GM23338 (cell line): ENCODE measurements around the gene DBT. TPM values are rescaled to one million over a fixed set of nuclear protein-coding genes. Genes with fewer than 3 reads are reported as not detected.
A peak's percentile ranks its signal among the peaks of the same experiment; 100 is the strongest.

ENCODE experiments used
- ATAC-seq: fragments of 200-7000 bp; cut with Tn5 transposase; 3 replicates; pipeline ENCODE4 v1.9.1; 2020
- DNase-seq: peaks from one replicate; pipeline ENCODE4 v3.0.0-alpha.2; 2015; ENCODE audit warnings: low spot score
- H2AFZ ChIP-seq: fragments of 200-600 bp; sonication (generic); 2 replicates; pipeline ENCODE4 v1.8.0; 2016; ENCODE audit warnings: antibody characterized with exemption, mild to moderate bottlenecking, moderate library complexity
- H3F3A ChIP-seq: fragments of 200-600 bp; sonication (generic); replicated peaks from 2 replicates; pipeline ENCODE4 v1.8.0; 2017; ENCODE audit warnings: antibody characterized with exemption, mixed run types, low read depth
- H3K27ac ChIP-seq: fragments of 200-600 bp; sonication (generic); 2 replicates; pipeline ENCODE4 v1.6.1; 2016; ENCODE audit warnings: low read depth
- H3K27me3 ChIP-seq: fragments of 200-600 bp; sonication (generic); 2 replicates; pipeline ENCODE4 v1.8.0; 2016; ENCODE audit warnings: mild to moderate bottlenecking, mixed run types, moderate library complexity; ENCODE audit not compliant: insufficient read depth
- H3K36me3 ChIP-seq: fragments of 200-600 bp; sonication (generic); 2 replicates; pipeline ENCODE4 v1.8.0; 2016; ENCODE audit warnings: mild to moderate bottlenecking; ENCODE audit not compliant: insufficient read depth
- H3K4me1 ChIP-seq: fragments of 200-600 bp; sonication (generic); 2 replicates; pipeline ENCODE4 v1.8.0; 2016; ENCODE audit warnings: mild to moderate bottlenecking, moderate library complexity; ENCODE audit not compliant: insufficient read depth
- H3K4me2 ChIP-seq: fragments of 200-600 bp; sonication (generic); 2 replicates; pipeline ENCODE4 v1.7.1; 2017; ENCODE audit warnings: mixed run types
- H3K4me3 ChIP-seq: fragments of 200-600 bp; sonication (generic); 2 replicates; pipeline ENCODE4 v1.6.1; 2016; ENCODE audit warnings: mixed run types
- H3K79me2 ChIP-seq: fragments of 200-600 bp; sonication (generic); replicated peaks from 2 replicates; pipeline ENCODE4 v1.8.0; 2017; ENCODE audit warnings: mild to moderate bottlenecking; ENCODE audit not compliant: insufficient read depth
- H3K9me2 ChIP-seq: fragments of 200-600 bp; sonication (generic); 2 replicates; pipeline ENCODE4 v1.8.0; 2017; ENCODE audit not compliant: insufficient read depth
- H4K20me1 ChIP-seq: fragments of 200-600 bp; sonication (generic); replicated peaks from 2 replicates; pipeline ENCODE4 v1.8.0; 2017; ENCODE audit warnings: mild to moderate bottlenecking; ENCODE audit not compliant: insufficient read depth
- H3K27ac Mint-ChIP-seq: 2 replicates; pipeline ENCODE4 v1.8.0; 2020; ENCODE audit warnings: inconsistent platforms, mild to moderate bottlenecking, moderate library complexity, mixed read lengths
- H3K27me3 Mint-ChIP-seq: 3 replicates; pipeline ENCODE4 v1.8.0; 2022; ENCODE audit warnings: low read depth, mild to moderate bottlenecking, moderate library complexity, mixed read lengths, inconsistent platforms; ENCODE audit not compliant: insufficient read depth, poor library complexity
- H3K36me3 Mint-ChIP-seq: 3 replicates; pipeline ENCODE4 v1.8.0; 2021; ENCODE audit warnings: low read depth, mild to moderate bottlenecking, inconsistent platforms, moderate library complexity, mixed read lengths
- H3K4me1 Mint-ChIP-seq: 3 replicates; pipeline ENCODE4 v1.8.0; 2020; ENCODE audit warnings: mild to moderate bottlenecking, inconsistent platforms, mixed read lengths
- H3K4me3 Mint-ChIP-seq: 3 replicates; pipeline ENCODE4 v1.8.0; 2021; ENCODE audit warnings: moderate library complexity, mild to moderate bottlenecking, inconsistent platforms, mixed read lengths
- H3K9me3 Mint-ChIP-seq: 3 replicates; pipeline ENCODE4 v1.8.0; 2020; ENCODE audit warnings: moderate library complexity, mild to moderate bottlenecking, inconsistent platforms, mixed read lengths
- CREB1 ChIP-seq: fragments of 250-450 bp; sonication (Bioruptor Pico); IDR thresholded peaks from 2 replicates; pipeline ENCODE4 v1.5.0; 2020; ENCODE audit warnings: low read depth, mild to moderate bottlenecking, moderate library complexity
- CTCF ChIP-seq, 2 experiments: fragments of 200-600 bp in 1 of 2; sonication (generic) in 1 of 2; conservative IDR thresholded peaks; 2 replicates each; pipeline versions ENCODE4 v1.5.1 to v1.6.1; 2016 to 2017; ENCODE audit warnings: antibody characterized with exemption in 2 of 2, low read depth in 2 of 2, mild to moderate bottlenecking in 2 of 2, moderate library complexity in 1 of 2
- ETS1 ChIP-seq: IDR thresholded peaks from 2 replicates; pipeline ENCODE4 v1.6.1; 2016; ENCODE audit warnings: antibody characterized with exemption
- EZH2 ChIP-seq: fragments of 200-600 bp; sonication (generic); IDR thresholded peaks from one replicate; pipeline ENCODE4 v1.8.0; 2017; ENCODE audit warnings: antibody characterized with exemption, mild to moderate bottlenecking, low read depth; ENCODE audit not compliant: unreplicated experiment
- EZH2phosphoT487 ChIP-seq: fragments of 200-600 bp; sonication (generic); IDR thresholded peaks from one replicate; pipeline ENCODE4 v1.8.1; 2018; ENCODE audit warnings: antibody characterized with exemption; ENCODE audit not compliant: unreplicated experiment
- JUNB ChIP-seq: IDR thresholded peaks from one replicate; pipeline ENCODE4 v1.6.1; 2016; ENCODE audit warnings: antibody characterized with exemption; ENCODE audit not compliant: unreplicated experiment
- POLR2AphosphoS5 ChIP-seq: IDR thresholded peaks from 2 replicates; pipeline ENCODE4 v1.6.1; 2016; ENCODE audit warnings: antibody characterized with exemption, low read depth
- REST ChIP-seq: IDR thresholded peaks from one replicate; pipeline ENCODE4 v1.6.1; 2018; ENCODE audit warnings: antibody characterized with exemption; ENCODE audit not compliant: unreplicated experiment
- STAT1 ChIP-seq: IDR thresholded peaks from one replicate; pipeline ENCODE4 v1.6.1; 2016; ENCODE audit warnings: antibody characterized with exemption; ENCODE audit not compliant: unreplicated experiment
- ZNF114 ChIP-seq: fragments of 250-450 bp; sonication (Bioruptor Pico); IDR thresholded peaks from 2 replicates; pipeline ENCODE4 v1.5.0; 2020; ENCODE audit warnings: mild to moderate bottlenecking, moderate library complexity
- ZNF331 ChIP-seq: fragments of 250-450 bp; sonication (Bioruptor Pico); IDR thresholded peaks from 2 replicates; pipeline ENCODE4 v1.5.0; 2020; ENCODE audit warnings: low read depth, mild to moderate bottlenecking, moderate library complexity
- polyA plus RNA-seq: library from polyadenylated mRNA; unstranded; fragments of >200 nt; fragmentation: Nextera tagmentation; extraction: Ambion mirVana; gene quantifications from 2 replicates; pipeline ENCODE4 v1.2.1, GENCODE V29; 2016
- total RNA-seq: library from RNA; depleted of rRNA; stranded (reverse); fragments of >200 nt; shearing (Covaris generic); gene quantifications from 2 replicates; pipeline ENCODE4 v1.2.3, GENCODE V29; 2014

The DBT gene
- total and polyA plus RNA-seq, 2 experiments from 2014 or later: 8.1 to 14.7 TPM

GRCh38 chr1:100265931-100266740 is 16.5 kb upstream of the DBT start, which contains the start of gene RTCA:
TSS of gene RTCA (plus strand) at chr1:100266216. CDS start at chr1:100266376, 160 bp downstream.
- peaks cover 16% of the 10 kb centered on the region; the same call in 1 of the 2 replicates for H3K36me3 ChIP-seq
- peak within 1 kb of the TSS; percentile 97 for H3K4me2 ChIP-seq
- H3K36me3 Mint-ChIP-seq: peaks cover 59% of the 10 kb centered on the region
- no peaks in the 10 kb centered on the region for H3F3A ChIP-seq
- peak within 1 kb of the TSS; percentile 91 for H3K27ac ChIP-seq
- H3K4me1 Mint-ChIP-seq: peaks cover 5% of the 10 kb centered on the region; the same call in 2 of the 3 replicates
- H3K4me3 ChIP-seq: peak within 1 kb of the TSS; percentile 92
- peak; percentile 99 for DNase-seq
- no peaks in the 10 kb centered on the region for H3K27me3 ChIP-seq
- peaks cover 7% of the 10 kb centered on the region for H4K20me1 ChIP-seq
- peaks cover 19% of the 10 kb centered on the region for H3K79me2 ChIP-seq
- H3K27me3 Mint-ChIP-seq: peaks cover 13% of the 10 kb centered on the region
- peaks cover 19% of the 10 kb centered on the region for H3K9me3 Mint-ChIP-seq
- peak; percentile 90 for TF ChIP-seq POLR2AphosphoS5
- TF ChIP-seq REST: no peak
- ATAC-seq: peak; percentile 96
- H3K4me1 ChIP-seq: peaks cover 6% of the 10 kb centered on the region
- peak within 1 kb of the TSS; percentile 100 for H3K4me3 Mint-ChIP-seq
- peak within 1 kb of the TSS; percentile 99 for H3K27ac Mint-ChIP-seq
- no peaks in the 10 kb centered on the region for H3K9me2 ChIP-seq
- peak within 1 kb of the TSS; percentile 98 for H2AFZ ChIP-seq

- Mint-ChIP-seq H3K9me3 (peaks cover 21% of the 10 kb centered on the region), H3K4me1 (peaks cover 5% of the 10 kb centered on the region; the same call in 2 of the 3 replicates), H3K27me3 (peaks cover 13% of the 10 kb centered on the region), H3K36me3 (peaks cover 54% of the 10 kb centered on the region), H3K27ac (peak overlapping the region; percentile 99), H3K4me3 (peak overlapping the region; percentile 100)
- Histone ChIP-seq H3K4me3 (peak overlapping the region; percentile 92), H4K20me1 (peaks cover 7% of the 10 kb centered on the region), H3K36me3 (peaks cover 10% of the 10 kb centered on the region; the same call in 1 of the 2 replicates), H2AFZ (peak overlapping the region; percentile 89), H3K9me2 (no peaks in the 10 kb centered on the region), H3K4me2 (peak overlapping the region; percentile 97), H3K27ac (no peak overlapping the region), H3K27me3 (no peaks in the 10 kb centered on the region), H3K79me2 (peaks cover 19% of the 10 kb centered on the region), H3K4me1 (peaks cover 6% of the 10 kb centered on the region), H3F3A (no peaks in the 10 kb centered on the region)
- DNase-seq: peak; percentile 70
- ATAC-seq: peak; percentile 72
- TF ChIP-seq EZH2 (no peak), CTCF (conservative IDR thresholded peaks at IDR 0.05; ENCODE audit: low read depth in 2 of 2) (no peak), REST (no peak), JUNB (no peak), POLR2AphosphoS5 (no peak), STAT1 (no peak), ETS1 (no peak), ZNF114 (CRISPR knock-in tag) (no peak), ZNF331 (CRISPR knock-in tag) (no peak), EZH2phosphoT487 (no peak), CREB1 (no peak)
Measured at GRCh38 chr1:100265562-100265930, 15.9 kb upstream of the DBT start.
